ENCODE results near the gene MRPL52.
"Not testable (repeated sequence)": the region's sequence is repeated elsewhere in the genome, so short reads cannot be mapped to it uniquely, and the experiment has no call there.

MRPL52 gene

GRCh38 chr14:22849212-22849819, 19.6 kb downstream of the MRPL52 start:
- H3K9me3 Mint-ChIP-seq = no peaks in the 10 kb centered on the region
- peaks cover 18 to 32% of the 10 kb centered on the region in 2 donors for H3K4me1 Mint-ChIP-seq
- no peak overlapping the region for H3K4me3 Mint-ChIP-seq
- H3K27ac Mint-ChIP-seq = no peak overlapping the region
- ATAC-seq (replicated peaks) (no peak), DNase-seq (no peak)
- peaks cover 8 to 33% of the 10 kb centered on the region in 2 donors for H3K27me3 Mint-ChIP-seq
- H3K36me3 Mint-ChIP-seq = peaks cover 0 to 3% of the 10 kb centered on the region in 2 donors

- no peak overlapping the region for H3K27ac Mint-ChIP-seq
- no peak overlapping the region for H3K4me3 Mint-ChIP-seq
- no peak for DNase-seq
- no peaks in the 10 kb centered on the region for H3K9me3 Mint-ChIP-seq
- peaks cover 18 to 30% of the 10 kb centered on the region in 2 donors for H3K4me1 Mint-ChIP-seq
- H3K27me3 Mint-ChIP-seq = peaks cover 6 to 27% of the 10 kb centered on the region in 2 donors
- no peak for ATAC-seq (replicated peaks)
- H3K36me3 Mint-ChIP-seq = peaks cover 1 to 3% of the 10 kb centered on the region in 2 donors
Measured at GRCh38 chr14:22850944-22851764, 21.5 kb downstream of the MRPL52 start.

- H3K36me3 Mint-ChIP-seq; DNase-seq; H3K27ac Mint-ChIP-seq; ATAC-seq (replicated peaks); H3K4me3 Mint-ChIP-seq; H3K9me3 Mint-ChIP-seq: not testable (repeated sequence)
- H3K4me1 Mint-ChIP-seq = peaks cover 17 to 24% of the 10 kb centered on the region in 2 donors
- H3K27me3 Mint-ChIP-seq = peaks cover 4 to 19% of the 10 kb centered on the region in 2 donors
Measured at GRCh38 chr14:22852178-22852577, 22.5 kb downstream of the MRPL52 start.

- no peak for DNase-seq
- Mint-ChIP-seq H3K4me1 (peaks cover 16 to 23% of the 10 kb centered on the region in 2 donors), H3K27ac (peak overlapping the region; percentile 92), H3K4me3 (no peak overlapping the region), H3K27me3 (peaks cover 4 to 18% of the 10 kb centered on the region in 2 donors), H3K9me3 (no peaks in the 10 kb centered on the region), H3K36me3 (peaks cover 2 to 3% of the 10 kb centered on the region in 2 donors)
- no peak for ATAC-seq (replicated peaks)
Measured at GRCh38 chr14:22852599-22852939, 22.9 kb downstream of the MRPL52 start.

- H3K36me3 Mint-ChIP-seq = peaks cover 2 to 3% of the 10 kb centered on the region in 2 donors
- H3K27me3 Mint-ChIP-seq = peaks cover 4 to 12% of the 10 kb centered on the region in 2 donors
- H3K4me1 Mint-ChIP-seq = peaks cover 12 to 17% of the 10 kb centered on the region in 2 donors
- DNase-seq (peak; percentile 87), ATAC-seq (replicated peaks) (peak; percentile 95)
- H3K9me3 Mint-ChIP-seq = no peaks in the 10 kb centered on the region
- H3K27ac Mint-ChIP-seq = peak overlapping the region; percentile 92
- peak overlapping the region; percentile 84 to 88 for H3K4me3 Mint-ChIP-seq
Measured at GRCh38 chr14:22852940-22853767, 23.5 kb downstream of the MRPL52 start.

- H3K4me3 Mint-ChIP-seq; ATAC-seq (replicated peaks); H3K27me3 Mint-ChIP-seq; H3K9me3 Mint-ChIP-seq; H3K27ac Mint-ChIP-seq; H3K36me3 Mint-ChIP-seq; DNase-seq: not testable (repeated sequence)
- H3K4me1 Mint-ChIP-seq = peaks cover 6 to 15% of the 10 kb centered on the region in 2 donors
Measured at GRCh38 chr14:22854296-22854695, 24.6 kb downstream of the MRPL52 start.

GRCh38 chr14:22854963-22855724, 25.5 kb downstream of the MRPL52 start:
- Mint-ChIP-seq H3K4me3 (no peak overlapping the region), H3K36me3 (peaks cover 2 to 3% of the 10 kb centered on the region in 2 donors), H3K4me1 (peaks cover 6 to 15% of the 10 kb centered on the region in 2 donors), H3K9me3 (no peaks in the 10 kb centered on the region), H3K27ac (no peak overlapping the region), H3K27me3 (no peaks in the 10 kb centered on the region)
- ATAC-seq (replicated peaks) = no peak
- no peak for DNase-seq

- no peak for DNase-seq
- Mint-ChIP-seq H3K4me3 (no peak overlapping the region), H3K4me1 (peaks cover 6 to 15% of the 10 kb centered on the region in 2 donors), H3K27ac (no peak overlapping the region), H3K9me3 (no peaks in the 10 kb centered on the region), H3K27me3 (no peaks in the 10 kb centered on the region), H3K36me3 (peaks cover 2 to 3% of the 10 kb centered on the region in 2 donors)
- no peak for ATAC-seq (replicated peaks)
Measured at GRCh38 chr14:22856428-22856827, 26.7 kb downstream of the MRPL52 start.

- not testable (repeated sequence) for H3K27me3 Mint-ChIP-seq; DNase-seq; ATAC-seq (replicated peaks); H3K9me3 Mint-ChIP-seq; H3K4me3 Mint-ChIP-seq; H3K36me3 Mint-ChIP-seq; H3K4me1 Mint-ChIP-seq; H3K27ac Mint-ChIP-seq
Measured at GRCh38 chr14:22860377-22860776, 30.7 kb downstream of the MRPL52 start.

GRCh38 chr14:22861651-22862050, 32.0 kb downstream of the MRPL52 start:
- H3K4me3 Mint-ChIP-seq = no peak overlapping the region
- no peak for ATAC-seq (replicated peaks)
- DNase-seq = no peak
- peaks cover 1 to 6% of the 10 kb centered on the region in 2 donors for H3K4me1 Mint-ChIP-seq
- peak overlapping the region; percentile 51 for H3K27ac Mint-ChIP-seq
- peaks cover 0 to 1% of the 10 kb centered on the region in 2 donors for H3K36me3 Mint-ChIP-seq
- no peaks in the 10 kb centered on the region for H3K27me3 Mint-ChIP-seq
- H3K9me3 Mint-ChIP-seq = no peaks in the 10 kb centered on the region

GRCh38 chr14:22864979-22865378, 35.3 kb downstream of the MRPL52 start:
- Mint-ChIP-seq H3K9me3 (no peaks in the 10 kb centered on the region), H3K27me3 (no peaks in the 10 kb centered on the region)

GRCh38 chr14:22865424-22866405, 36.0 kb downstream of the MRPL52 start:
- ATAC-seq (replicated peaks) (no peak), DNase-seq (no peak)
- H3K9me3 Mint-ChIP-seq = no peaks in the 10 kb centered on the region
- H3K27ac Mint-ChIP-seq = no peak overlapping the region
- peaks cover 2 to 5% of the 10 kb centered on the region in 2 donors for H3K4me1 Mint-ChIP-seq
- H3K4me3 Mint-ChIP-seq = no peak overlapping the region
- peaks cover 0 to 1% of the 10 kb centered on the region in 2 donors for H3K36me3 Mint-ChIP-seq
- no peaks in the 10 kb centered on the region for H3K27me3 Mint-ChIP-seq

More at GRCh38 chr14:22864979-22865378, 35.3 kb downstream of the MRPL52 start:
- no peak for DNase-seq
- H3K4me3 Mint-ChIP-seq = no peak overlapping the region
- H3K27ac Mint-ChIP-seq = no peak overlapping the region
- H3K36me3 Mint-ChIP-seq = peaks cover 0 to 1% of the 10 kb centered on the region in 2 donors
- ATAC-seq (replicated peaks) = no peak
- peaks cover under 1 to 1% of the 10 kb centered on the region in 2 donors for H3K4me1 Mint-ChIP-seq

GRCh38 chr14:22866874-22867273, 37.2 kb downstream of the MRPL52 start:
- H3K27ac Mint-ChIP-seq = no peak overlapping the region
- ATAC-seq (replicated peaks) = no peak
- no peaks in the 10 kb centered on the region for H3K9me3 Mint-ChIP-seq
- H3K27me3 Mint-ChIP-seq = no peaks in the 10 kb centered on the region
- DNase-seq = no peak
- H3K36me3 Mint-ChIP-seq = peaks cover 0 to 1% of the 10 kb centered on the region in 2 donors
- H3K4me3 Mint-ChIP-seq = no peak overlapping the region
- H3K4me1 Mint-ChIP-seq = peaks cover 4 to 5% of the 10 kb centered on the region in 2 donors

All from stimulated activated naive B cell treated with anti-CD40 and anti-IgM and Interleukin-4, amounts not matched to agents 10 μg/mL and 1 μg/mL and 100 μg/mL, for 72 hours (primary cell).